ENCODE measurements around the gene CCDC80.

Gene CCDC80

GRCh38 chr3:112635674-112636073 lies 5.3 kb downstream of the CCDC80 start:
- Histone ChIP-seq H3K4me1 (ENCODE audit: insufficient read depth, low read length, poor library complexity, severe bottlenecking) (no peaks in the 10 kb centered on the region), H3K9ac (ENCODE audit: low read depth, low read length, poor library complexity, severe bottlenecking) (no peak overlapping the region), H3K4me3 (ENCODE audit: low read length, poor library complexity, severe bottlenecking) (no peak overlapping the region), H4K20me1 (ENCODE audit: insufficient read depth, low read length, poor library complexity, severe bottlenecking) (no peaks in the 10 kb centered on the region), H3K36me3 (ENCODE audit: insufficient read depth, low read length) (no peaks in the 10 kb centered on the region), H3K4me2 (ENCODE audit: low read depth, low read length, poor library complexity, severe bottlenecking) (no peak overlapping the region), H3K27me3 (ENCODE audit: insufficient read depth, low read length, poor library complexity, severe bottlenecking) (no peaks in the 10 kb centered on the region), H3F3A (ENCODE audit: low read depth) (no peaks in the 10 kb centered on the region), H3K79me2 (ENCODE audit: insufficient read depth, low read length) (no peaks in the 10 kb centered on the region), H3K9me2 (replicated peaks; ENCODE audit: low read depth, low read length) (no peaks in the 10 kb centered on the region), H3K9me3 (ENCODE audit: insufficient read depth, low read depth, low read length) (no peaks in the 10 kb centered on the region), H2AFZ (ENCODE audit: low read length) (no peak overlapping the region)
- TF ChIP-seq EZH2phosphoT487 (IDR thresholded peaks at IDR 0.05; ENCODE audit: borderline replicate concordance) (no peak), CTCF (conservative IDR thresholded peaks at IDR 0.05; ENCODE audit: low read length) (no peak)

DNA sequence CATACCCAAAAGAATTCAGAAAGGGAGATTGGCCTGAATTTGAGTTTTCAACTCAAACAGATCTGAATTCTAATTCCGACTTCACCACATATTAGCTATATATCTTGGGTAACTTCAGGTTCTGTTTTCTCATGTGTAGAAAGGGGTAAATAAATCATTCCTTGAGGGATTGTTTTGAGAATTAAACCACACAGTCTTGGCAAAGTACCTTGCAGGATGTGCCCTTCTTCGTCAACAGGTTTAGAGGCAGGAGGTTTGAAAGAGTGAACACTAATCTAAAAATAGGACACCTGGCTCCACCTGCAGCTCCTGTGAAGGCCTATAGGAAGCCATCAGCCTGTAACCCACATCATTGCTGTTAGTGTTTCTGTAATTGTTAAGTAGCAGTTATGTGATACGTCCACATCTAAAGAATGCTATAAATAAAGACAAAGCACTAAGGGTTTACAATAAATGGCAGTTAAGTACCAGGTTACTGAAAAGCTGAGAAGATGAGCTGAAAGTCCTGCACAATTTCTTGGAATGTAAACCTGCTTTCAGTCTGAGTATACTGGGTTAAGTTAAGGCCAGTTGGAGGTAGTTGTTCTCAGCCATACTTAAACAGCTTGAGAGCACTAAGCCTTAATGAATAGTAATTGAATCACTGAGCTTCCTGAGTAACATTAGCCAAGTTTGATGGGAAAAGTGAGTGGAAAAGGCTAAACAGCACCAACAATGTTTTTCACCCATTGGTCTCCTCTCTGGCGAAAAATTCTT lies 6.0 kb downstream of the CCDC80 start:
- no peaks in the 10 kb centered on the region for H3K9me2 ChIP-seq (replicated peaks; ENCODE audit: low read depth, low read length)
- H3K9me3 ChIP-seq (ENCODE audit: insufficient read depth, low read depth, low read length): no peaks in the 10 kb centered on the region
- H3K4me2 ChIP-seq (ENCODE audit: low read depth, low read length, poor library complexity, severe bottlenecking): no peak overlapping the region
- H2AFZ ChIP-seq (ENCODE audit: low read length): no peak overlapping the region
- H4K20me1 ChIP-seq (ENCODE audit: insufficient read depth, low read length, poor library complexity, severe bottlenecking): no peaks in the 10 kb centered on the region
- H3K36me3 ChIP-seq (ENCODE audit: insufficient read depth, low read length): no peaks in the 10 kb centered on the region
- no peaks in the 10 kb centered on the region for H3K4me1 ChIP-seq (ENCODE audit: insufficient read depth, low read length, poor library complexity, severe bottlenecking)
- H3K27me3 ChIP-seq (ENCODE audit: insufficient read depth, low read length, poor library complexity, severe bottlenecking): no peaks in the 10 kb centered on the region
- no peaks in the 10 kb centered on the region for H3K79me2 ChIP-seq (ENCODE audit: insufficient read depth, low read length)
- no peak for TF ChIP-seq EZH2phosphoT487 (IDR thresholded peaks at IDR 0.05; ENCODE audit: borderline replicate concordance)
- TF ChIP-seq CTCF (conservative IDR thresholded peaks at IDR 0.05; ENCODE audit: low read length): no peak
- no peak overlapping the region for H3K4me3 ChIP-seq (ENCODE audit: low read length, poor library complexity, severe bottlenecking)
- H3K9ac ChIP-seq (ENCODE audit: low read depth, low read length, poor library complexity, severe bottlenecking): no peak overlapping the region
- no peaks in the 10 kb centered on the region for H3F3A ChIP-seq (ENCODE audit: low read depth)

DNA sequence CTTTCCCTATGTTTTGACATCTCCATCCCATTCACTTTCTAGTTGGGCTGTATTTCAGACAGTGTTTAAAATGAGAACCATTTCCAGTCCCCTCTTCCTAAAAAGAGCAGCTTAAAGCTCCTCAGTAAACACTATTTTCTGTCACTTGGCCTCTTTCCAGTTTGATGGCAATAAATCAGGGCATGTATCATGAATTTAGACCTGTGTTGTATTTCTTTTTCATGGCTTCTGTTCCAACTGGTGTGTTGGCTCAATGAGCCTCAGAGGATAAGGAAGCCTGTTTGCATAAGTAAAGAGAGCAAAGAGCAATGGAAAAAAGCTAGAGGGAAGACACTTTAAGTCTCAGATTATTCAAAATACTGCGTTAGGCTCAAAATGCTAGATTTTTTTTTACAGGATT lies 7.2 kb downstream of the CCDC80 start:
- Histone ChIP-seq H3F3A (ENCODE audit: low read depth) (no peaks in the 10 kb centered on the region), H3K4me2 (ENCODE audit: low read depth, low read length, poor library complexity, severe bottlenecking) (no peak overlapping the region), H3K9ac (ENCODE audit: low read depth, low read length, poor library complexity, severe bottlenecking) (no peak overlapping the region), H3K9me2 (replicated peaks; ENCODE audit: low read depth, low read length) (no peaks in the 10 kb centered on the region), H3K36me3 (ENCODE audit: insufficient read depth, low read length) (no peaks in the 10 kb centered on the region), H3K4me1 (ENCODE audit: insufficient read depth, low read length, poor library complexity, severe bottlenecking) (no peaks in the 10 kb centered on the region), H3K79me2 (ENCODE audit: insufficient read depth, low read length) (no peaks in the 10 kb centered on the region), H3K9me3 (ENCODE audit: insufficient read depth, low read depth, low read length) (no peaks in the 10 kb centered on the region), H3K4me3 (ENCODE audit: low read length, poor library complexity, severe bottlenecking) (no peak overlapping the region), H3K27me3 (ENCODE audit: insufficient read depth, low read length, poor library complexity, severe bottlenecking) (no peaks in the 10 kb centered on the region), H2AFZ (ENCODE audit: low read length) (no peak overlapping the region), H4K20me1 (ENCODE audit: insufficient read depth, low read length, poor library complexity, severe bottlenecking) (no peaks in the 10 kb centered on the region)
- TF ChIP-seq EZH2phosphoT487 (IDR thresholded peaks at IDR 0.05; ENCODE audit: borderline replicate concordance): no peak
- no peak for TF ChIP-seq CTCF (conservative IDR thresholded peaks at IDR 0.05; ENCODE audit: low read length)

Measured in Loucy (cell line).